MM.1S (cell line): ENCODE results near the gene BCL2.

Experiments used
- CTCF ChIP-seq: fragments of 300-600 bp; sonication (generic); IDR thresholded peaks from 2 replicates; pipeline ENCODE4 v1.5.1; 2016; ENCODE audit warnings: antibody characterized with exemption, low read length, mixed read lengths
- EZH2 ChIP-seq: fragments of 300-600 bp; sonication (generic); optimal IDR thresholded peaks from 2 replicates; pipeline ENCODE3; 2017; ENCODE audit warnings: low read depth, mild to moderate bottlenecking, antibody characterized with exemption, low read length, mixed read lengths

GRCh38 chr18:63325086-63325686, 5.6 kb upstream of the BCL2 start:
- TF ChIP-seq CTCF (no peak), EZH2 (no peak)
